SK-N-SH (cell line): ENCODE measurements around the gene PDGFB.

ENCODE experiments used
- CHD2 ChIP-seq: fragments of 150-350 bp; IDR thresholded peaks from 2 replicates; pipeline ENCODE4 v1.6.1; 2018; ENCODE audit warnings: low read length; ENCODE audit not compliant: partially characterized antibody
- CTCF ChIP-seq: fragments of 200-600 bp; sonication (generic); IDR thresholded peaks from 2 replicates; pipeline ENCODE4 v1.6.1; 2017; ENCODE audit warnings: antibody characterized with exemption, mild to moderate bottlenecking, moderate library complexity
- EP300 ChIP-seq, 2 experiments: IDR thresholded peaks; 2 replicates each; pipeline versions ENCODE4 v1.4.0 to v1.6.1; 2012; ENCODE audit warnings: borderline replicate concordance in 1 of 2, low read depth in 1 of 2, low read length in 1 of 2
- FOXM1 ChIP-seq: IDR thresholded peaks from 2 replicates; pipeline ENCODE4 v1.4.0; 2012; ENCODE audit warnings: low read depth, mild to moderate bottlenecking
- POLR2AphosphoS5 ChIP-seq: IDR thresholded peaks from 2 replicates; pipeline ENCODE4 v1.6.1; 2012; ENCODE audit warnings: low read depth, low read length
- RAD21 ChIP-seq: IDR thresholded peaks from 2 replicates; pipeline ENCODE4 v1.6.1; 2012; ENCODE audit warnings: mild to moderate bottlenecking, low read length
- RCOR1 ChIP-seq: fragments of 150-350 bp; IDR thresholded peaks from 2 replicates; pipeline ENCODE4 v1.6.1; 2017; ENCODE audit warnings: antibody characterized with exemption, low read length
- RFX5 ChIP-seq: IDR thresholded peaks from 2 replicates; pipeline ENCODE4 v1.6.1; 2012; ENCODE audit warnings: mild to moderate bottlenecking, improper control_type of control experiment, low read length
- USF2 ChIP-seq: fragments of 150-350 bp; IDR thresholded peaks from 2 replicates; pipeline ENCODE4 v1.6.1; 2017; ENCODE audit warnings: antibody characterized with exemption, low read length, low read depth, borderline replicate concordance
- YY1 ChIP-seq: IDR thresholded peaks from 2 replicates; pipeline ENCODE4 v1.4.0; 2012; ENCODE audit warnings: low read depth, mild to moderate bottlenecking

- TF ChIP-seq CTCF (no peak), FOXM1 (no peak), EP300 (IDR thresholded peaks at IDR 0.05; ENCODE audit: borderline replicate concordance in 1 of 2, low read depth in 1 of 2, low read length in 1 of 2) (no peak), CHD2 (no peak), RFX5 (no peak), RCOR1 (no peak), YY1 (no peak), RAD21 (no peak), POLR2AphosphoS5 (no peak), USF2 (no peak)
Observed at GRCh38 chr22:39175353-39176142, 69.2 kb downstream of the PDGFB start.
